ENCODE measurements around the gene BCL7C.

DNA sequence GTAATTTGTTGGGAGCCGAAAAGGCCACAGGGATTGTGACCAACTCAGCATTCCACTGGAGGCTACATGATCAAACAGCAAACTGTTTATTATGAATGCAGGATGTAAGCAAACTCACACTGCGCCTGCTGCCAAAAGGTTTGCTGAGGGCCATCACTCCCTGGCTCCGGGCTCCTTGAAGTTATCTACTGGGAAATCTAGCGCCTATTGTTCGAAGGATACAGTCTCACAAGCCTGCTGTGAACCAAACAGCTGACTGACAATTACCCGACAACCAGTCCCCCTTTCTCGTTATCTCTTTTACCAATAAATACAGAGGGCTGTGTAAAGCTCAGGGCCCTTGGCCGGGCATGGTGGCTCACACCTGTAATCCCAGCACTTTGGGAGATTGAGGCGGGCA, 52.5 kb downstream of the BCL7C start:
- TF ChIP-seq, protein P1, sequence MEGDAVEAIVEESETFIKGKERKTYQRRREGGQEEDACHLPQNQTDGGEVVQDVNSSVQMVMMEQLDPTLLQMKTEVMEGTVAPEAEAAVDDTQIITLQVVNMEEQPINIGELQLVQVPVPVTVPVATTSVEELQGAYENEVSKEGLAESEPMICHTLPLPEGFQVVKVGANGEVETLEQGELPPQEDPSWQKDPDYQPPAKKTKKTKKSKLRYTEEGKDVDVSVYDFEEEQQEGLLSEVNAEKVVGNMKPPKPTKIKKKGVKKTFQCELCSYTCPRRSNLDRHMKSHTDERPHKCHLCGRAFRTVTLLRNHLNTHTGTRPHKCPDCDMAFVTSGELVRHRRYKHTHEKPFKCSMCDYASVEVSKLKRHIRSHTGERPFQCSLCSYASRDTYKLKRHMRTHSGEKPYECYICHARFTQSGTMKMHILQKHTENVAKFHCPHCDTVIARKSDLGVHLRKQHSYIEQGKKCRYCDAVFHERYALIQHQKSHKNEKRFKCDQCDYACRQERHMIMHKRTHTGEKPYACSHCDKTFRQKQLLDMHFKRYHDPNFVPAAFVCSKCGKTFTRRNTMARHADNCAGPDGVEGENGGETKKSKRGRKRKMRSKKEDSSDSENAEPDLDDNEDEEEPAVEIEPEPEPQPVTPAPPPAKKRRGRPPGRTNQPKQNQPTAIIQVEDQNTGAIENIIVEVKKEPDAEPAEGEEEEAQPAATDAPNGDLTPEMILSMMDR (IDR thresholded peaks at IDR 0.05): no peak
- no peak for TF ChIP-seq ZFX (IDR thresholded peaks at IDR 0.05; ENCODE audit: borderline replicate concordance)

All from 22Rv1 (cell line).